H1 (cell line): ENCODE data around the gene C2. TPM values are rescaled to one million over a fixed set of nuclear protein-coding genes. Genes with fewer than 3 reads are reported as not detected.

Source experiments
- CTCF ChIA-PET: fragments of 300-600 bp; sonication (Branson Sonifier 250); formaldehyde crosslinking; loops from one replicate; lab custom pipeline; 2021; ENCODE audit not compliant: partially characterized antibody; lab: Charles Lee
- POLR2A ChIA-PET: fragments of 300-600 bp; sonication (Branson Sonifier 250); formaldehyde crosslinking; loops from one replicate; lab custom pipeline; 2021; ENCODE audit warnings: inconsistent platforms; ENCODE audit not compliant: partially characterized antibody; lab: Charles Lee
- DNase-seq, 2 experiments: peaks; one replicate each; pipeline versions ENCODE4 v3.0.0 to v3.0.0-alpha.2; 2010 to 2022; ENCODE audit warnings: low spot score in 2 of 2, low read depth in 1 of 2, mixed read lengths in 1 of 2
- FAIRE-seq: peaks from 2 replicates; lab custom pipeline; 2011; peaks lifted over from hg19 to GRCh38; lab: Jason Lieb, UNC
- H2AFZ ChIP-seq: 2 replicates; pipeline ENCODE4 v1.8.1; 2012; ENCODE audit warnings: low read length, inconsistent platforms
- H2AK5ac ChIP-seq: 2 replicates; pipeline ENCODE4 v1.6.1; 2013; ENCODE audit warnings: low read depth, low read length
- H2BK120ac ChIP-seq: replicated peaks from 2 replicates; pipeline ENCODE3; 2013; ENCODE audit warnings: low read depth, low read length, inconsistent platforms
- H2BK12ac ChIP-seq: 2 replicates; pipeline ENCODE4 v1.6.1; 2013; ENCODE audit warnings: low read depth, low read length
- H2BK15ac ChIP-seq: 2 replicates; pipeline ENCODE4 v1.6.1; 2013; ENCODE audit warnings: low read length
- H2BK20ac ChIP-seq: 2 replicates; pipeline ENCODE4 v1.6.1; 2013; ENCODE audit warnings: low read length
- H2BK5ac ChIP-seq: 2 replicates; pipeline ENCODE4 v1.6.1; 2013; ENCODE audit warnings: low read depth, low read length
- H3K14ac ChIP-seq: 2 replicates; pipeline ENCODE4 v1.6.1; 2013; ENCODE audit warnings: inconsistent platforms; ENCODE audit not compliant: insufficient read length
- H3K18ac ChIP-seq: 2 replicates; pipeline ENCODE4 v1.6.1; 2013; ENCODE audit warnings: low read length; ENCODE audit errors: extremely low read depth
- H3K23ac ChIP-seq: 2 replicates; pipeline ENCODE4 v1.6.1; 2013; ENCODE audit warnings: inconsistent platforms; ENCODE audit not compliant: insufficient read length
- H3K23me2 ChIP-seq: 2 replicates; pipeline ENCODE4 v1.6.1; 2013; ENCODE audit warnings: low read depth, low read length
- H3K27ac ChIP-seq: 2 replicates; pipeline ENCODE4 v1.6.1; 2011; ENCODE audit warnings: low read depth, low read length, inconsistent platforms
- H3K27me3 ChIP-seq, 4 experiments: replicated peaks in 1 of 4; 1 replicate in 1 of 4; 2 replicates in 3 of 4; pipeline versions ENCODE4 v1.6.1 to v1.8.1; 2011 to 2013; ENCODE audit warnings: low read length in 3 of 4, mild to moderate bottlenecking in 3 of 4, inconsistent platforms in 2 of 4, mixed read lengths in 2 of 4, moderate library complexity in 1 of 4; ENCODE audit not compliant: control insufficient read depth in 3 of 4, insufficient read depth in 3 of 4; ENCODE audit errors: extremely low read depth in 1 of 4
- H3K36me3 ChIP-seq, 4 experiments: 2 replicates each; pipeline versions ENCODE4 v1.6.1 to v1.8.1; 2011 to 2013; ENCODE audit warnings: mild to moderate bottlenecking in 4 of 4, low read length in 3 of 4, moderate library complexity in 2 of 4, control low read depth in 1 of 4, inconsistent platforms in 1 of 4; ENCODE audit not compliant: insufficient read depth in 4 of 4, control insufficient read depth in 2 of 4
- H3K4ac ChIP-seq: replicated peaks from 2 replicates; pipeline ENCODE3; 2013; ENCODE audit warnings: low read length, low read depth, mixed read lengths, inconsistent platforms; ENCODE audit not compliant: insufficient read length
- H3K4me1 ChIP-seq, 4 experiments: replicated peaks in 1 of 4; 1 replicate in 1 of 4; 2 replicates in 3 of 4; pipeline versions ENCODE4 v1.6.1 to v1.8.1; 2011 to 2013; ENCODE audit warnings: low read length in 3 of 4, inconsistent platforms in 2 of 4, mixed read lengths in 1 of 4; ENCODE audit not compliant: insufficient read depth in 4 of 4, control insufficient read depth in 3 of 4
- H3K4me2 ChIP-seq, 2 experiments: 2 replicates each; pipeline versions ENCODE4 v1.6.1 to v1.8.1; 2011 to 2013; ENCODE audit warnings: low read depth in 2 of 2, low read length in 2 of 2, control low read depth in 1 of 2, inconsistent platforms in 1 of 2, mild to moderate bottlenecking in 1 of 2; ENCODE audit not compliant: insufficient read depth in 1 of 2
- H3K4me3 ChIP-seq, 4 experiments: fragments of 200-600, 300-600 bp in 1 of 4; sonication (generic), shearing (Covaris generic), sonication (Bioruptor Twin) in 1 of 4; 2 replicates each; pipeline versions ENCODE4 v1.5.1 to v1.8.1; 2011 to 2016; ENCODE audit warnings: low read length in 4 of 4, low read depth in 3 of 4, control low read depth in 2 of 4, inconsistent platforms in 2 of 4, mild to moderate bottlenecking in 2 of 4, mixed read lengths in 1 of 4, moderate library complexity in 1 of 4; ENCODE audit not compliant: insufficient read depth in 2 of 4; ENCODE audit errors: extremely low read depth in 1 of 4
- H3K56ac ChIP-seq: replicated peaks from 2 replicates; pipeline ENCODE3; 2013; ENCODE audit warnings: low read depth, mild to moderate bottlenecking, mixed read lengths, low read length, inconsistent platforms; ENCODE audit not compliant: insufficient read length
- H3K79me1 ChIP-seq: 2 replicates; pipeline ENCODE4 v1.6.1; 2013; ENCODE audit warnings: low read depth, low read length, control low read depth
- H3K79me2 ChIP-seq, 2 experiments: 2 replicates each; pipeline versions ENCODE4 v1.6.1 to v1.8.1; 2012 to 2013; ENCODE audit warnings: low read length in 2 of 2, mild to moderate bottlenecking in 2 of 2, inconsistent platforms in 1 of 2; ENCODE audit not compliant: insufficient read depth in 2 of 2, control insufficient read depth in 1 of 2
- H3K9ac ChIP-seq, 4 experiments: replicated peaks in 1 of 4; 1 replicate in 1 of 4; 2 replicates in 3 of 4; pipeline versions ENCODE4 v1.6.1 to v1.8.1; 2011 to 2013; ENCODE audit warnings: low read depth in 3 of 4, low read length in 3 of 4, control low read depth in 2 of 4, mild to moderate bottlenecking in 2 of 4, moderate library complexity in 2 of 4, inconsistent platforms in 1 of 4; ENCODE audit errors: extremely low read depth in 1 of 4
- H3K9me3 ChIP-seq, 2 experiments: 2 replicates each; pipeline versions ENCODE4 v1.6.1 to v1.8.1; 2012 to 2013; ENCODE audit warnings: mild to moderate bottlenecking in 2 of 2, moderate library complexity in 2 of 2, control low read depth in 1 of 2, inconsistent platforms in 1 of 2, low read depth in 1 of 2, low read length in 1 of 2, mixed read lengths in 1 of 2; ENCODE audit not compliant: insufficient read depth in 2 of 2
- H4K20me1 ChIP-seq, 2 experiments: replicated peaks in 1 of 2; 2 replicates each; pipeline versions ENCODE3 to v1.8.1; 2011 to 2013; ENCODE audit warnings: inconsistent platforms in 2 of 2, low read length in 2 of 2, mild to moderate bottlenecking in 1 of 2; ENCODE audit not compliant: insufficient read depth in 2 of 2, control insufficient read depth in 1 of 2
- H4K5ac ChIP-seq: 2 replicates; pipeline ENCODE4 v1.6.1; 2013; ENCODE audit warnings: low read length, low read depth, mixed read lengths, inconsistent platforms; ENCODE audit not compliant: insufficient read length
- H4K8ac ChIP-seq: 2 replicates; pipeline ENCODE4 v1.8.0; 2013; ENCODE audit warnings: mild to moderate bottlenecking, moderate library complexity, low read length, inconsistent platforms; ENCODE audit not compliant: insufficient read depth; ENCODE audit errors: extremely low read depth
- H4K91ac ChIP-seq: replicated peaks from 2 replicates; pipeline ENCODE3; 2013; ENCODE audit warnings: low read length, mixed read lengths, inconsistent platforms; ENCODE audit not compliant: insufficient read length
- HDAC6 ChIP-seq: IDR thresholded peaks from one replicate; pipeline ENCODE4 v1.7.1; 2012; ENCODE audit warnings: low read depth, mild to moderate bottlenecking, inconsistent platforms, low read length, moderate library complexity
- MAX ChIP-seq: IDR thresholded peaks from 2 replicates; pipeline ENCODE4 v1.6.1; 2012; ENCODE audit warnings: inconsistent platforms
- POLR2AphosphoS5 ChIP-seq: IDR thresholded peaks from 2 replicates; pipeline ENCODE4 v1.6.1; 2011; ENCODE audit warnings: low read depth, low read length
- WGBS, 2 experiments: shearing (Covaris generic) in 1 of 2; methylation state at CpG; one replicate each; pipeline versions ENCODE4 v1.1.6 to v1.1.7; 2013 to 2015; ENCODE audit warnings: low lambda C conversion rate in 2 of 2, mixed read lengths in 2 of 2, inconsistent platforms in 1 of 2, low coverage in 1 of 2, missing lambda C conversion rate in 1 of 2; ENCODE audit not compliant: insufficient replicate concordance in 2 of 2, insufficient coverage in 1 of 2, insufficient read length in 1 of 2; ENCODE audit errors: extremely low coverage in 1 of 2, missing lambda C conversion rate in 1 of 2; 5-methylcytosine and 5-hydroxymethylcytosine counted together
- polyA plus RNA-seq, 7 experiments: library from polyadenylated mRNA; depleted of rRNA in 3 of 7; stranded (reverse) in 5 of 7; unstranded in 2 of 7; fragments of >200 nt in 5 of 7; fragments of 200-250 nt in 2 of 7; gene quantifications; 1 replicate in 5 of 7; 2 replicates in 1 of 7; 4 replicates in 1 of 7; pipeline versions ENCODE4 v1.2.1 to v1.2.3, GENCODE V29; 2011 to 2013; ENCODE audit warnings: missing spikeins in 2 of 7, mixed read lengths in 2 of 7
- total RNA-seq: library from RNA; stranded (reverse); fragmentation: NEBNext Ultra II Directional; extraction: Animal tissue kit (Norgen Biotek cat#: 25700); gene quantifications from 2 replicates; pipeline ENCODE4 v1.2.1, GENCODE V29; 2021

Gene C2
- total and polyA plus RNA-seq, 2 of the 8 experiments (the other 6 are each of a cell fraction or from before 2014, with no cell fraction given), result 0.26 to 0.38 TPM

DNA sequence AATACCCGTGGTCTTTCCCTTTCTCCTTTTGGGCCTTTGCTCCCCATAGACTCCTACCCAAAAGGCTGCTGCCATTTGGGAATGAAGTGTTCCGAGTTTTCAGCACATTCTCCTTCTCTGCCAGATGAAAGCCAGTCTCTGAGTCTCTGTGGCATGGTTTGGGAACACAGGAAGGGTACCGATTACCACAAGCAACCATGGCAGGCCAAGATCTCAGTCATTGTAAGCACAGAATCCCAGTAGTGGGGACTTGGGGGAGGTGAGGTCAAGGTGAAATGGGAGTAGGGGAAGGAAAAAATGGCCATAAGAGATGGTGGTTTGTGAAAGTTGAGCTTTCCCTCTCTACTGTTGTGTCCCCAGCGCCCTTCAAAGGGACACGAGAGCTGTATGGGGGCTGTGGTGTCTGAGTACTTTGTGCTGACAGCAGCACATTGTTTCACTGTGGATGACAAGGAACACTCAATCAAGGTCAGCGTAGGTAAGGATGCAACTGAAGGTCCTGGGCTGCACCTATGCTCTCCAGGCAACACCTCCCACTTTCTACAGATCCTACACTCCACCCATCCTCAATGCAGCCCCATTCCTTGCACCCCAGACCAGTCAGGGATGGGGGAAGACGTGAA, 22.5 kb downstream of the C2 start:
- H3K23me2 ChIP-seq, result no peaks in the 10 kb centered on the region
- H2BK5ac ChIP-seq, result no peak overlapping the region
- no peak overlapping the region for H3K4ac ChIP-seq
- no peak for FAIRE-seq
- H3K27me3 ChIP-seq, result peaks cover 0 to 5% (median 2%) of the 10 kb centered on the region in 4 experiments; a peak in 3 of 7 replicates
- H2BK120ac ChIP-seq, result no peak overlapping the region
- H3K27ac ChIP-seq, result no peak overlapping the region
- H2BK12ac ChIP-seq, result no peak overlapping the region
- H3K79me1 ChIP-seq, result no peaks in the 10 kb centered on the region
- CTCF ChIA-PET, result interaction anchor here (1.0 to 5.8 kb wide), 7 partner anchors 9 to 149 kb away, joined by 3 to 84 read pairs (median 20); partner anchors contain the start of genes DXO and SKIC2
- H3K18ac ChIP-seq, result no peak overlapping the region
- TF ChIP-seq MAX (no peak), HDAC6 (no peak), POLR2AphosphoS5 (0 out of 2 replicates have a peak, but pooled peaks have one; percentile 15)
- H3K23ac ChIP-seq, result no peak overlapping the region
- no peak overlapping the region for H2AFZ ChIP-seq
- H3K4me1 ChIP-seq, result peaks cover 0 to 2% (median 0%) of the 10 kb centered on the region in 4 experiments; a peak in 1 of 7 replicates
- H4K91ac ChIP-seq, result no peak overlapping the region
- H3K56ac ChIP-seq, result no peak overlapping the region
- peaks cover 15 to 37% (median 35%) of the 10 kb centered on the region in 4 experiments; a peak in 7 of 8 replicates for H3K36me3 ChIP-seq
- no peaks in the 10 kb centered on the region for H4K20me1 ChIP-seq
- 80% methylated on average over 7 of the region's 7 CpGs; no CpG with 5 or more reads in 1 of the 2 experiments for WGBS, 2 experiments
- no peak overlapping the region for H4K5ac ChIP-seq
- no peak overlapping the region for H2BK15ac ChIP-seq
- no peaks in the 10 kb centered on the region for H3K79me2 ChIP-seq
- no peak overlapping the region for H3K4me3 ChIP-seq
- DNase-seq, result no peak
- no peak overlapping the region for H2AK5ac ChIP-seq
- no peaks in the 10 kb centered on the region for H3K9me3 ChIP-seq
- H2BK20ac ChIP-seq, result no peak overlapping the region
- POLR2A ChIA-PET, result interaction anchor here (0.8 to 16.4 kb wide), 8 partner anchors 9 to 126 kb away, joined by 3 to 279 read pairs (median 7); partner anchors contain the start of genes C2, DXO, NELFE and SKIC2
- H3K9ac ChIP-seq, result no peak overlapping the region
- H4K8ac ChIP-seq, result no peak overlapping the region
- no peak overlapping the region for H3K14ac ChIP-seq
- H3K4me2 ChIP-seq, result no peak overlapping the region
